Thoracic aorta (tissue), 2 donors: ENCODE results near the gene CENPB. TPM values are rescaled to one million over a fixed set of nuclear protein-coding genes. Genes with fewer than 3 reads are reported as not detected.

Experiments
- ATAC-seq: fragments of 150-250 bp; one replicate; pipeline ENCODE4 v1.8.0; 2017; ENCODE audit warnings: low read depth; ENCODE audit not compliant: insufficient number of reproducible peaks, low FRiP score
- DNase-seq: peaks from one replicate; pipeline ENCODE4 v3.0.0-alpha.2; 2020; ENCODE audit warnings: low spot score
- H3K27ac ChIP-seq, 2 donors: fragments of 200-600 bp; sonication (generic); 1 replicate in 1 of 2; 2 replicates in 1 of 2; pipeline ENCODE4 v1.5.1; 2016; ENCODE audit warnings: mild to moderate bottlenecking in 2 of 2, moderate library complexity in 2 of 2
- H3K27me3 ChIP-seq: fragments of 200-600 bp; sonication (generic); replicated peaks from 2 replicates; pipeline ENCODE4 v1.6.0; 2016; ENCODE audit warnings: mild to moderate bottlenecking; ENCODE audit not compliant: insufficient read depth
- H3K36me3 ChIP-seq: fragments of 200-600 bp; sonication (generic); one replicate; pipeline ENCODE4 v1.5.1; 2016
- H3K4me1 ChIP-seq, 2 donors: fragments of 200-600 bp; sonication (generic); 1 replicate in 1 of 2; 2 replicates in 1 of 2; pipeline versions ENCODE4 v1.5.1 to v1.6.0; 2016; ENCODE audit warnings: low read depth in 2 of 2, mild to moderate bottlenecking in 1 of 2; ENCODE audit not compliant: control insufficient read depth in 1 of 2
- H3K4me3 ChIP-seq: fragments of 200-600 bp; sonication (generic); 2 replicates; pipeline ENCODE4 v1.5.1; 2016; ENCODE audit warnings: mild to moderate bottlenecking
- H3K9me3 ChIP-seq: fragments of 200-600 bp; sonication (generic); 2 replicates; pipeline ENCODE4 v1.5.1; 2016
- total RNA-seq, 2 donors: library from RNA; depleted of rRNA; stranded (reverse); fragments of >200 nt; gene quantifications; one replicate each; pipeline versions ENCODE4 v1.1.0 to v1.2.3, GENCODE V29; 2016
- TF ChIP-seq, protein P1 (sequence below): fragments of 200-600 bp; sonication (generic); IDR thresholded peaks from one replicate; pipeline ENCODE4 v1.5.1; 2019; ENCODE audit warnings: antibody characterized with exemption

CENPB gene
- total RNA-seq, 2 donors from 2014 or later, result 97.2 to 114 TPM

DNA sequence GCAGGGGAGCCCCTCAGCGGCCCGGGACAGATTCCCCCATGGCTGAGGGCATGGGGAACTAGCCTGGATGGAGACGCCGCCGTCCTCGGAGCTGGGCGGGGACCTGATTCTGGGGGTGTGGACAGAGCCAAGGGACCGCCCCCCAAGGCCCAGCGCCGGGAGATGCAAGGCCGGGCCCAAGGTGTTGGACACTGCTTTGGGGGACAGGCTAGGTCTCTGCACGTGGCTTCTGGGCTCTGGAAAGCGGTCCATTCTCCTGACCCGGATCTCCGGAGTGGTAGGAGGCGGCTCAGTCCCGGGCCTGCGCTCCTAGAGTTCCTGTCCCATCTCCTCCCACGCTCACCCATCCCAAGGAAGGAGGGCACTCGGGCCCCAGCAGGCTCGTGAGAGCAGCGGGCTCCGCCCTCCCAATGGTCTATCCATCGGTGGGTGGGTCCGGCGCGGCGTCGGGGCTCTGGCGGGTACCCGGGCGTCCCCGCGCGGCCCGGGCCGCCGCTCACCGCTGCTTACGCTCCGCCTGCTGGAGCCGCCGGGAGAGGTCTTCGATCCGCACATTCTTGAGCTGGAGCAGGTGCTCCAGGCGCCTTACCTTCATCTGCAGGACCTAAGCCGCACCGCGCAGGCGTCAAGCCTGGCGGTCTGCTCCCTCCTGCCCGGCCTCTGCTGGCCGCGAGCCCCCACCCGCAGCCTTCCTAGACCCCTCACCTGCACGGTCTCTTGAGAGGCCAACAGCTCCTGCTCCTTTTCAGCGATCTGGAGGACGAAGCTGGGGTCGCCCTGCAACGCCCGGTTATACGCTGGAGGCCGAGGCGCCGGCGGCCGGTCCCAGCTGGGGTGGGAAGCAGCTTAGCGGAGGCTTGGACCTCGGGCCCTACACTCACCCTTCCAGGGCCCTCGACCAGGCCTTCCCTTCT, 8.6 kb downstream of the CENPB start:
- Histone ChIP-seq H3K4me3 (peak overlapping the region; percentile 80), H3K27ac (no peak overlapping the region), H3K36me3 (no peaks in the 10 kb centered on the region), H3K4me1 (peaks cover 11 to 21% of the 10 kb centered on the region in 2 donors), H3K9me3 (no peaks in the 10 kb centered on the region), H3K27me3 (no peaks in the 10 kb centered on the region)
- no peak for DNase-seq
- TF ChIP-seq, protein P1, sequence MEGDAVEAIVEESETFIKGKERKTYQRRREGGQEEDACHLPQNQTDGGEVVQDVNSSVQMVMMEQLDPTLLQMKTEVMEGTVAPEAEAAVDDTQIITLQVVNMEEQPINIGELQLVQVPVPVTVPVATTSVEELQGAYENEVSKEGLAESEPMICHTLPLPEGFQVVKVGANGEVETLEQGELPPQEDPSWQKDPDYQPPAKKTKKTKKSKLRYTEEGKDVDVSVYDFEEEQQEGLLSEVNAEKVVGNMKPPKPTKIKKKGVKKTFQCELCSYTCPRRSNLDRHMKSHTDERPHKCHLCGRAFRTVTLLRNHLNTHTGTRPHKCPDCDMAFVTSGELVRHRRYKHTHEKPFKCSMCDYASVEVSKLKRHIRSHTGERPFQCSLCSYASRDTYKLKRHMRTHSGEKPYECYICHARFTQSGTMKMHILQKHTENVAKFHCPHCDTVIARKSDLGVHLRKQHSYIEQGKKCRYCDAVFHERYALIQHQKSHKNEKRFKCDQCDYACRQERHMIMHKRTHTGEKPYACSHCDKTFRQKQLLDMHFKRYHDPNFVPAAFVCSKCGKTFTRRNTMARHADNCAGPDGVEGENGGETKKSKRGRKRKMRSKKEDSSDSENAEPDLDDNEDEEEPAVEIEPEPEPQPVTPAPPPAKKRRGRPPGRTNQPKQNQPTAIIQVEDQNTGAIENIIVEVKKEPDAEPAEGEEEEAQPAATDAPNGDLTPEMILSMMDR, result no peak
- ATAC-seq, result no peak

GRCh38 chr20:3777381-3777715, 9.2 kb downstream of the CENPB start:
- DNase-seq (no peak), ATAC-seq (no peak)
- TF ChIP-seq, protein P1, result no peak
- Histone ChIP-seq H3K27ac (no peak overlapping the region), H3K27me3 (no peaks in the 10 kb centered on the region), H3K4me1 (peaks cover 11 to 21% of the 10 kb centered on the region in 2 donors), H3K4me3 (peak overlapping the region; percentile 80), H3K36me3 (no peaks in the 10 kb centered on the region), H3K9me3 (no peaks in the 10 kb centered on the region)

- no peaks in the 10 kb centered on the region for H3K36me3 ChIP-seq
- no peak for ATAC-seq
- no peak for DNase-seq
- H3K4me3 ChIP-seq, result no peak overlapping the region
- H3K4me1 ChIP-seq, result peaks cover 8 to 15% of the 10 kb centered on the region in 2 donors
- TF ChIP-seq, protein P1, result no peak
- no peaks in the 10 kb centered on the region for H3K27me3 ChIP-seq
- no peaks in the 10 kb centered on the region for H3K9me3 ChIP-seq
- no peak overlapping the region for H3K27ac ChIP-seq
Observed at GRCh38 chr20:3775457-3776108, 11.0 kb downstream of the CENPB start.

- H3K27me3 ChIP-seq, result no peaks in the 10 kb centered on the region
- H3K4me1 ChIP-seq, result peaks cover 12 to 21% of the 10 kb centered on the region in 2 donors
- no peaks in the 10 kb centered on the region for H3K9me3 ChIP-seq
- DNase-seq (no peak), ATAC-seq (no peak)
- H3K4me3 ChIP-seq, result no peak overlapping the region
- no peak overlapping the region for H3K27ac ChIP-seq
- TF ChIP-seq, protein P1, result no peak
- no peaks in the 10 kb centered on the region for H3K36me3 ChIP-seq
Observed at GRCh38 chr20:3771552-3772058, 14.9 kb downstream of the CENPB start.
